H1 (cell line): ENCODE results near the gene BEST1. TPM values are rescaled to one million over a fixed set of nuclear protein-coding genes. Genes with fewer than 3 reads are reported as not detected.
"Not testable (repeated sequence)": the region's sequence is repeated elsewhere in the genome, so short reads cannot be mapped to it uniquely, and the experiment has no call there.

Experiments used
- CTCF ChIA-PET: fragments of 300-600 bp; sonication (Branson Sonifier 250); formaldehyde crosslinking; loops from one replicate; lab custom pipeline; 2021; ENCODE audit not compliant: partially characterized antibody; lab: Charles Lee
- POLR2A ChIA-PET: fragments of 300-600 bp; sonication (Branson Sonifier 250); formaldehyde crosslinking; loops from one replicate; lab custom pipeline; 2021; ENCODE audit warnings: inconsistent platforms; ENCODE audit not compliant: partially characterized antibody; lab: Charles Lee
- DNase-seq, 2 experiments: peaks; one replicate each; pipeline versions ENCODE4 v3.0.0 to v3.0.0-alpha.2; 2010 to 2022; ENCODE audit warnings: low spot score in 2 of 2, low read depth in 1 of 2, mixed read lengths in 1 of 2
- FAIRE-seq: peaks from 2 replicates; lab custom pipeline; 2011; peaks lifted over from hg19 to GRCh38; lab: Jason Lieb, UNC
- H2AFZ ChIP-seq: 2 replicates; pipeline ENCODE4 v1.8.1; 2012; ENCODE audit warnings: low read length, inconsistent platforms
- H2AK5ac ChIP-seq: 2 replicates; pipeline ENCODE4 v1.6.1; 2013; ENCODE audit warnings: low read depth, low read length
- H2BK120ac ChIP-seq: replicated peaks from 2 replicates; pipeline ENCODE3; 2013; ENCODE audit warnings: low read depth, low read length, inconsistent platforms
- H2BK12ac ChIP-seq: 2 replicates; pipeline ENCODE4 v1.6.1; 2013; ENCODE audit warnings: low read depth, low read length
- H2BK15ac ChIP-seq: 2 replicates; pipeline ENCODE4 v1.6.1; 2013; ENCODE audit warnings: low read length
- H2BK20ac ChIP-seq: 2 replicates; pipeline ENCODE4 v1.6.1; 2013; ENCODE audit warnings: low read length
- H2BK5ac ChIP-seq: 2 replicates; pipeline ENCODE4 v1.6.1; 2013; ENCODE audit warnings: low read depth, low read length
- H3K14ac ChIP-seq: 2 replicates; pipeline ENCODE4 v1.6.1; 2013; ENCODE audit warnings: inconsistent platforms; ENCODE audit not compliant: insufficient read length
- H3K18ac ChIP-seq: 2 replicates; pipeline ENCODE4 v1.6.1; 2013; ENCODE audit warnings: low read length; ENCODE audit errors: extremely low read depth
- H3K23ac ChIP-seq: 2 replicates; pipeline ENCODE4 v1.6.1; 2013; ENCODE audit warnings: inconsistent platforms; ENCODE audit not compliant: insufficient read length
- H3K23me2 ChIP-seq: 2 replicates; pipeline ENCODE4 v1.6.1; 2013; ENCODE audit warnings: low read depth, low read length
- H3K27ac ChIP-seq: 2 replicates; pipeline ENCODE4 v1.6.1; 2011; ENCODE audit warnings: low read depth, low read length, inconsistent platforms
- H3K27me3 ChIP-seq, 4 experiments: replicated peaks in 1 of 4; 1 replicate in 1 of 4; 2 replicates in 3 of 4; pipeline versions ENCODE4 v1.6.1 to v1.8.1; 2011 to 2013; ENCODE audit warnings: low read length in 3 of 4, mild to moderate bottlenecking in 3 of 4, inconsistent platforms in 2 of 4, mixed read lengths in 2 of 4, moderate library complexity in 1 of 4; ENCODE audit not compliant: control insufficient read depth in 3 of 4, insufficient read depth in 3 of 4; ENCODE audit errors: extremely low read depth in 1 of 4
- H3K36me3 ChIP-seq, 4 experiments: 2 replicates each; pipeline versions ENCODE4 v1.6.1 to v1.8.1; 2011 to 2013; ENCODE audit warnings: mild to moderate bottlenecking in 4 of 4, low read length in 3 of 4, moderate library complexity in 2 of 4, control low read depth in 1 of 4, inconsistent platforms in 1 of 4; ENCODE audit not compliant: insufficient read depth in 4 of 4, control insufficient read depth in 2 of 4
- H3K4ac ChIP-seq: replicated peaks from 2 replicates; pipeline ENCODE3; 2013; ENCODE audit warnings: low read length, low read depth, mixed read lengths, inconsistent platforms; ENCODE audit not compliant: insufficient read length
- H3K4me1 ChIP-seq, 4 experiments: replicated peaks in 1 of 4; 1 replicate in 1 of 4; 2 replicates in 3 of 4; pipeline versions ENCODE4 v1.6.1 to v1.8.1; 2011 to 2013; ENCODE audit warnings: low read length in 3 of 4, inconsistent platforms in 2 of 4, mixed read lengths in 1 of 4; ENCODE audit not compliant: insufficient read depth in 4 of 4, control insufficient read depth in 3 of 4
- H3K4me2 ChIP-seq, 2 experiments: 2 replicates each; pipeline versions ENCODE4 v1.6.1 to v1.8.1; 2011 to 2013; ENCODE audit warnings: low read depth in 2 of 2, low read length in 2 of 2, control low read depth in 1 of 2, inconsistent platforms in 1 of 2, mild to moderate bottlenecking in 1 of 2; ENCODE audit not compliant: insufficient read depth in 1 of 2
- H3K4me3 ChIP-seq, 4 experiments: fragments of 200-600, 300-600 bp in 1 of 4; sonication (generic), shearing (Covaris generic), sonication (Bioruptor Twin) in 1 of 4; 2 replicates each; pipeline versions ENCODE4 v1.5.1 to v1.8.1; 2011 to 2016; ENCODE audit warnings: low read length in 4 of 4, low read depth in 3 of 4, control low read depth in 2 of 4, inconsistent platforms in 2 of 4, mild to moderate bottlenecking in 2 of 4, mixed read lengths in 1 of 4, moderate library complexity in 1 of 4; ENCODE audit not compliant: insufficient read depth in 2 of 4; ENCODE audit errors: extremely low read depth in 1 of 4
- H3K56ac ChIP-seq: replicated peaks from 2 replicates; pipeline ENCODE3; 2013; ENCODE audit warnings: low read depth, mild to moderate bottlenecking, mixed read lengths, low read length, inconsistent platforms; ENCODE audit not compliant: insufficient read length
- H3K79me1 ChIP-seq: 2 replicates; pipeline ENCODE4 v1.6.1; 2013; ENCODE audit warnings: low read depth, low read length, control low read depth
- H3K79me2 ChIP-seq, 2 experiments: 2 replicates each; pipeline versions ENCODE4 v1.6.1 to v1.8.1; 2012 to 2013; ENCODE audit warnings: low read length in 2 of 2, mild to moderate bottlenecking in 2 of 2, inconsistent platforms in 1 of 2; ENCODE audit not compliant: insufficient read depth in 2 of 2, control insufficient read depth in 1 of 2
- H3K9ac ChIP-seq, 4 experiments: replicated peaks in 1 of 4; 1 replicate in 1 of 4; 2 replicates in 3 of 4; pipeline versions ENCODE4 v1.6.1 to v1.8.1; 2011 to 2013; ENCODE audit warnings: low read depth in 3 of 4, low read length in 3 of 4, control low read depth in 2 of 4, mild to moderate bottlenecking in 2 of 4, moderate library complexity in 2 of 4, inconsistent platforms in 1 of 4; ENCODE audit errors: extremely low read depth in 1 of 4
- H3K9me3 ChIP-seq, 2 experiments: 2 replicates each; pipeline versions ENCODE4 v1.6.1 to v1.8.1; 2012 to 2013; ENCODE audit warnings: mild to moderate bottlenecking in 2 of 2, moderate library complexity in 2 of 2, control low read depth in 1 of 2, inconsistent platforms in 1 of 2, low read depth in 1 of 2, low read length in 1 of 2, mixed read lengths in 1 of 2; ENCODE audit not compliant: insufficient read depth in 2 of 2
- H4K20me1 ChIP-seq, 2 experiments: replicated peaks in 1 of 2; 2 replicates each; pipeline versions ENCODE3 to v1.8.1; 2011 to 2013; ENCODE audit warnings: inconsistent platforms in 2 of 2, low read length in 2 of 2, mild to moderate bottlenecking in 1 of 2; ENCODE audit not compliant: insufficient read depth in 2 of 2, control insufficient read depth in 1 of 2
- H4K5ac ChIP-seq: 2 replicates; pipeline ENCODE4 v1.6.1; 2013; ENCODE audit warnings: low read length, low read depth, mixed read lengths, inconsistent platforms; ENCODE audit not compliant: insufficient read length
- H4K8ac ChIP-seq: 2 replicates; pipeline ENCODE4 v1.8.0; 2013; ENCODE audit warnings: mild to moderate bottlenecking, moderate library complexity, low read length, inconsistent platforms; ENCODE audit not compliant: insufficient read depth; ENCODE audit errors: extremely low read depth
- H4K91ac ChIP-seq: replicated peaks from 2 replicates; pipeline ENCODE3; 2013; ENCODE audit warnings: low read length, mixed read lengths, inconsistent platforms; ENCODE audit not compliant: insufficient read length
- HDAC6 ChIP-seq: IDR thresholded peaks from one replicate; pipeline ENCODE4 v1.7.1; 2012; ENCODE audit warnings: low read depth, mild to moderate bottlenecking, inconsistent platforms, low read length, moderate library complexity
- JUN ChIP-seq: IDR thresholded peaks from 2 replicates; pipeline ENCODE4 v1.6.1; 2011; ENCODE audit warnings: low read depth, mild to moderate bottlenecking, improper control_type of control experiment, low read length
- SAP30 ChIP-seq: fragments of 300-600 bp; sonication (generic); IDR thresholded peaks from 2 replicates; pipeline ENCODE4 v1.7.1; 2012; ENCODE audit warnings: low read length, moderate library complexity, mild to moderate bottlenecking, inconsistent platforms; ENCODE audit not compliant: insufficient read depth, insufficient replicate concordance
- SP2 ChIP-seq: IDR thresholded peaks from 2 replicates; pipeline ENCODE4 v1.6.1; 2012; ENCODE audit warnings: mild to moderate bottlenecking, low read length, inconsistent platforms
- WGBS, 2 experiments: shearing (Covaris generic) in 1 of 2; methylation state at CpG; one replicate each; pipeline versions ENCODE4 v1.1.6 to v1.1.7; 2013 to 2015; ENCODE audit warnings: low lambda C conversion rate in 2 of 2, mixed read lengths in 2 of 2, inconsistent platforms in 1 of 2, low coverage in 1 of 2, missing lambda C conversion rate in 1 of 2; ENCODE audit not compliant: insufficient replicate concordance in 2 of 2, insufficient coverage in 1 of 2, insufficient read length in 1 of 2; ENCODE audit errors: extremely low coverage in 1 of 2, missing lambda C conversion rate in 1 of 2; 5-methylcytosine and 5-hydroxymethylcytosine counted together
- polyA plus RNA-seq, 7 experiments: library from polyadenylated mRNA; depleted of rRNA in 3 of 7; stranded (reverse) in 5 of 7; unstranded in 2 of 7; fragments of >200 nt in 5 of 7; fragments of 200-250 nt in 2 of 7; gene quantifications; 1 replicate in 5 of 7; 2 replicates in 1 of 7; 4 replicates in 1 of 7; pipeline versions ENCODE4 v1.2.1 to v1.2.3, GENCODE V29; 2011 to 2013; ENCODE audit warnings: missing spikeins in 2 of 7, mixed read lengths in 2 of 7
- total RNA-seq: library from RNA; stranded (reverse); fragmentation: NEBNext Ultra II Directional; extraction: Animal tissue kit (Norgen Biotek cat#: 25700); gene quantifications from 2 replicates; pipeline ENCODE4 v1.2.1, GENCODE V29; 2021

BEST1 gene
- total and polyA plus RNA-seq, 2 of the 8 experiments (the other 6 are each of a cell fraction or from before 2014, with no cell fraction given) = 0.22 to 0.62 TPM

DNA sequence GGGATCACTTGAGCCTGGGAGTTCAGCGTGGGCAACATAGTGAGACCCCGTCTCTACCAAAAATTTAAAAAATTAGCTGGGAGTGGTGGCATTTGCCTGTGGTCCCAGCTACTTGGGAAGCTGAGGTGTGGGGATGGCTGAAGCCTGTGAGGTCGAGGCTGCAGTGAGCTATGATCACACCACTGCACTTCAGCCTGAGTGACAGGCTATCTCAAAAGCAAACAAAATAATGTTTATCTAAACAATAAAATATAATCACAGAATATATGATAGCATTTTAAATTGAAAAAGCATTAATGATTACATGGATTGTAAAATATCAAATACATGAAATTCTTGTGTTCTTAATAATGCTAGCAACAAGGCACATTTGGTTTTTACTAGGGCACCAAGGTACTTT is 2.7 kb downstream of the BEST1 start (continued):
- TF ChIP-seq JUN (no peak), HDAC6 (no peak), SP2 (no peak), SAP30 (no peak)
- TF ChIP-seq, all 59 proteins: peak for 0

GRCh38 chr11:61953632-61954031 is 3.5 kb downstream of the BEST1 start:
- not testable (repeated sequence) for H3K56ac ChIP-seq, H2BK120ac ChIP-seq, H3K36me3 ChIP-seq, H2AK5ac ChIP-seq, H3K27me3 ChIP-seq, H3K14ac ChIP-seq, DNase-seq, H3K27ac ChIP-seq, H4K5ac ChIP-seq, H2BK5ac ChIP-seq, H3K9ac ChIP-seq, H3K4ac ChIP-seq, H3K23ac ChIP-seq, H4K91ac ChIP-seq, H3K18ac ChIP-seq, H3K79me1 ChIP-seq, H4K8ac ChIP-seq, H2BK12ac ChIP-seq, H2BK15ac ChIP-seq, H4K20me1 ChIP-seq, H2BK20ac ChIP-seq, FAIRE-seq, H3K4me2 ChIP-seq, H2AFZ ChIP-seq, H3K23me2 ChIP-seq, H3K9me3 ChIP-seq, H3K4me3 ChIP-seq, H3K79me2 ChIP-seq, H3K4me1 ChIP-seq
- WGBS, 2 experiments = 92% methylated on average over 5 of the region's 5 CpGs; no CpG with 5 or more reads in 1 of the 2 experiments
- POLR2A ChIA-PET = interaction anchor here (22.2 kb wide), 1 partner anchor 18 kb away, joined by 458 read pairs; the partner anchor contains the start of gene FTH1
- CTCF ChIA-PET = interaction anchor here (10.3 kb wide), 1 partner anchor 59 kb away, joined by 658 read pairs; the partner anchor contains the start of gene FADS3
